Measurements from ENCODE around the gene SCRN2.

The SCRN2 gene

GRCh38 chr17:47871048-47871447 lies 30.0 kb upstream of the SCRN2 start:
- no peak for DNase-seq

- DNase-seq: no peak
Observed at GRCh38 chr17:47870056-47870455, 29.0 kb upstream of the SCRN2 start.

GRCh38 chr17:47869114-47869513 lies 28.0 kb upstream of the SCRN2 start:
- no peak for DNase-seq

GRCh38 chr17:47867813-47868533 lies 26.9 kb upstream of the SCRN2 start:
- no peak for DNase-seq

GRCh38 chr17:47866941-47867340 lies 25.9 kb upstream of the SCRN2 start:
- DNase-seq: no peak

- DNase-seq: no peak
Observed at GRCh38 chr17:47864791-47865216, 23.7 kb upstream of the SCRN2 start.

- no peak for DNase-seq
Observed at GRCh38 chr17:47862621-47863440, 21.8 kb upstream of the SCRN2 start.

GRCh38 chr17:47860386-47860785 lies 19.3 kb upstream of the SCRN2 start:
- no peak for DNase-seq

GRCh38 chr17:47857551-47858455 lies 16.7 kb upstream of the SCRN2 start:
- DNase-seq: no peak

GRCh38 chr17:47856830-47857229 lies 15.8 kb upstream of the SCRN2 start:
- DNase-seq: no peak

GRCh38 chr17:47855737-47856136 lies 14.7 kb upstream of the SCRN2 start:
- no peak for DNase-seq

GRCh38 chr17:47853616-47854015 lies 12.5 kb upstream of the SCRN2 start:
- DNase-seq: no peak

GRCh38 chr17:47852113-47852949 lies 11.3 kb upstream of the SCRN2 start:
- DNase-seq: no peak

GRCh38 chr17:47851764-47852112 lies 10.7 kb upstream of the SCRN2 start:
- DNase-seq: no peak

- DNase-seq: peak; percentile 73
Observed at GRCh38 chr17:47850692-47851573, 9.9 kb upstream of the SCRN2 start, which contains the start of gene SP6. SP6 (minus strand) TSS chr17:47851163; CDS start chr17:47848429, 2,734 bp downstream.

GRCh38 chr17:47850373-47850691 lies 9.3 kb upstream of the SCRN2 start:
- no peak for DNase-seq

GRCh38 chr17:47848198-47848513 lies 7.1 kb upstream of the SCRN2 start:
- no peak for DNase-seq

- no peak for DNase-seq
Observed at GRCh38 chr17:47847341-47848197, 6.5 kb upstream of the SCRN2 start.

- no peak for DNase-seq
Observed at GRCh38 chr17:47846716-47847340, 5.8 kb upstream of the SCRN2 start.

GRCh38 chr17:47845716-47846075 lies 4.6 kb upstream of the SCRN2 start:
- no peak for DNase-seq

Data from activated CD4-positive, CD25-positive, alpha-beta regulatory T cell treated with anti-CD3 and anti-CD28 coated beads, Interleukin-2, amount 50 U/mL, for 72 hours (primary cell).